Pulmonary artery endothelial cell (primary cell): Measurements from ENCODE around the gene AP5S1. TPM values are rescaled to one million over a fixed set of nuclear protein-coding genes. Genes with fewer than 3 reads are reported as not detected.
"Not testable (repeated sequence)": the region's sequence is repeated elsewhere in the genome, so short reads cannot be mapped to it uniquely, and the experiment has no call there.

Experiments used
- DNase-seq: peaks from one replicate; pipeline ENCODE4 v3.0.0-alpha.2; 2011; ENCODE audit warnings: low read depth, low spot score
- total RNA-seq: library from RNA; depleted of rRNA; stranded (reverse); fragments of >200 nt; gene quantifications from 2 replicates; pipeline ENCODE4 v1.2.3, GENCODE V29; 2014

Gene AP5S1
- total RNA-seq, 1 donor from 2014 or later = 18.6 TPM

GRCh38 chr20:3842348-3842930, 22.1 kb downstream of the AP5S1 start:
- no peak for DNase-seq

GRCh38 chr20:3843490-3843889, 23.1 kb downstream of the AP5S1 start:
- no peak for DNase-seq

DNA sequence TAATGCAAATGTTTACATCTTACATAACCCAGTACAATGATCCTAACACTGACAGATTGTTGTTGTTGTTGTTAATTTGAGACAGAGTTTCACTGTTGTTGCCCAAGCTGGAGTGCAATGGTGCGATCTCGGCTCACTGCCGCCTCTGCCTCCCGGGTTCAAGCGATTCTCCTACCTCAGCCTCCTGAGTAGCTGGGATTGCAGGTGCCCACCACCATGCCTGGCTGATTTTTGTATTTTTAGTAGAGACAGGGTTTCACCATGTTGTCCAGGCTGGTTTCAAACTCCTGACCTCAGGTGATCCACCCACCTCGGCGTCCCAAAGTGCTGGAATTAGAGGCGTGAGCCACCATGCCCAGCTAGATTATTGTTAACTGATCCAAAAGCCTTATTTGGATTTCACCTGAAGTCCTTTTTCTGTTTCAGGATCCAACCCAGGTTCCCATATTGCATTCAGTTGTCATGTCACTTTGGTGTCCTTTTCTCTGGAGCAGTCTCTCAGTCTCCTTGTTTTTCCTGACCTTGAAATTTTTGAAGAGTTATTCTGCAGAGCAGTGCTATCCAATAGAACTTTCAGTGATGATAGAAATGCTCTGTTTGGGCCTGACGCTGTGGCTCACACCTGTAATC, 23.8 kb downstream of the AP5S1 start:
- DNase-seq = not testable (repeated sequence)

DNA sequence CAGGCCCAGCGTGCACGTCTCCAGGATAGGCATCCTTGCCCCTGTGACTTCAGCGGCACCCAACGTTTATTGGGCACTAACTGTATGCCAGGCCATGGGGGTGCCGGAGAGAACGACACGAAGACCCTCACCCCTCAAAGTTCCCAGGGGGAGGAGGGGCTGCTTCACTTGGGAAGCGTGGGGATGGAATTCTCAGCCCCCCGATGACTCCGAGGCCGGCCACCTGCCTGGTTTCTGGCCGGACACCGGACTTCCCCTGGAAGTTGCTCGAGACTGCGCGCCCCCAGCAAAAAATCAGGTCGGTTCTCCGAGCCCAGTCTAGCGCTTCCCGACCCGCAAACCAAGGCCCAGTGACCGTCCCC, 26.0 kb downstream of the AP5S1 start:
- no peak for DNase-seq

- peak; percentile 33 for DNase-seq
These were observed 26.5 kb downstream of the AP5S1 start, which contains the start of gene MAVS for GRCh38 chr20:3846740-3847428. TSS of gene MAVS (plus strand) at chr20:3846834. CDS start at chr20:3854625, 7,791 bp downstream.

DNA sequence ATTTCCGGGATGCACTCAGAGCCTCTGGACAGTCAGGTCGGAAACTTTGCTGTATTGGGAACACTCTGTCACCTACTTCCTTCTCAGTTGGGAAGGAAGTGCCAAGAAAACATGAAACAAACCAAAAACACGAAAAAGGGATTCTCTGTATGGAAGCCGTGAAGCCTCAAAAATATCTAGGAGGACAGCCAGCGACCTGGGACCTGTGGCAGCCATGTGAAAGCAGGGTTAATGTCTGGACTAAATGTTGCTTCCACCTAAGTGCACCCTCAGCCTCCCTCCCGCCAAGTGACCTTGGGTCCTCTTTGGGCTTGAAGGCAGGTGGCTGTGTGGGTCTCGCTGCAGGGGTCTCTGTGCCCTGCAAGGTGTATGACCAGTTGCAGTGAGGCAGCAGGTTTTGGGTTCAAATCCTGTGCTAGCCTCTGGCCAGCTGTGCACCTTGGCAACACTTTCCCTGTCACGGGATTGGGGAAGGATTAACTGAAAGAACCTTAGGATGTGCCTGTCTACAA, 27.1 kb downstream of the AP5S1 start:
- no peak for DNase-seq

GRCh38 chr20:3848565-3848964, 28.2 kb downstream of the AP5S1 start:
- DNase-seq = no peak

GRCh38 chr20:3854462-3854871, 34.1 kb downstream of the AP5S1 start:
- no peak for DNase-seq

DNA sequence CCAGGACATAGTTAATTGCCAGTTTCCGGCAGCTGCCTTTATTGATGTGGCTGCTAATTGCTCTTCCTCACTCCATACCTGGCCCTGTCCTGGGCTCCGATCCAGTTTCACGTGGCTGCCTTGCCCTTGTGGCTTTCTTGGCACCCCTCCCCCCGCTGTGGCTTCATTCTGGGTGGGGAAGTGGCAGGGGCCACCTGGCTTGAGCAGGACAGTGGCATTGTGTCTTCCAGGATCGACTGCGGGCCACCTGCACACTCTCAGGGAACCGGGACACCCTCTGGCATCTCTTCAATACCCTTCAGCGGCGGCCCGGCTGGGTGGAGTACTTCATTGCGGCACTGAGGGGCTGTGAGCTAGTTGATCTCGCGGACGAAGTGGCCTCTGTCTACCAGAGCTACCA, 37.1 kb downstream of the AP5S1 start:
- no peak for DNase-seq

DNA sequence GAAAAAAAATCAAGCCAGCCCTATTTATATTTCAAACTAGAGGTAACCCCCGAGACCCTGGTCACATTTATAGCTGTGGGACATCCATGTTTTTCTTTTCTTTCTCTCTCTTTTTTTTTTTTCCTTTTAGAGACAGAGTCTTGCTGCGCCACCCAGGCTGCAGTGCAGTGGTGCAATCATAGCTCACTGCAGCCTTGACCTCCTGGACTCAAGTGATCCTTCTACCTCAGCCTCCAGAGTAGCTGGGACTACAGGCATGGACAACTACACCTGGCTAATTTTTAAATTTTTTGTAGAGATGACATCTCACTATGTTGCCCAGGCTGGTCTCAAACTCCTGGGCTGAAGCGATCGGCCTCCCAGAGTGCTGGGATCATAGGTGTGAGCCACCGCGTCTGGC, 38.3 kb downstream of the AP5S1 start:
- no peak for DNase-seq

DNA sequence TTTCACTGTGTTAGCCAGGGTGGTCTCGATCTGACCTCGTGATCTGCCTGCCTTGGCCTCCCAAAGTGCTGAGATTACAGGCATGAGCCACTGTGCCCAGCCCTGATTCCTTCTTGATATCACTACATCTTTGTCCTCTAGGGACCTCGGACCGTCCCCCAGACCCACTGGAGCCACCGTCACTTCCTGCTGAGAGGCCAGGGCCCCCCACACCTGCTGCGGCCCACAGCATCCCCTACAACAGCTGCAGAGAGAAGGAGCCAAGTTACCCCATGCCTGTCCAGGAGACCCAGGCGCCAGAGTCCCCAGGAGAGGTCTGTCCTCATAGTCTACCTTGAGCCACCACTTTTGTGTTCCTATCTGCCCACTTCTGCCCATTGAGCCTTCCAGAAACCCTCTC, 40.8 kb downstream of the AP5S1 start:
- no peak for DNase-seq

DNA sequence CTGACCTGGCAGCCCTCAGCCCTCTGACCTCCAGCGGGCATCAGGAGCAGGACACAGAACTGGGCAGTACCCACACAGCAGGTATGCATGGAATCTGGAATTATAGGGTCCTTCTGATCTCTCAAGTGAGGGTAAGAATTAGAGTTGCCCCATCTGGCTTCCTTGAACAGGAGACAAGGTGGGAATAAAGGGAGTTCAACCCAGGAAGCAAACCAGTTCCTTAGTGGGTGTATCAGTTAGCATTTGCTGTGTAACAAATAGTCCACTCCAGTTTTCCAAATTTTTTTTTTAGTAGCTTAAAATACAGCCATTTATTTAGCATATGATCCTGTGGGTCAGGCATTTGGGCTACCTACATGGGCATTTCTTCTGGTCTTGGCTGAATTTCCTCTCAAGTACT, 42.0 kb downstream of the AP5S1 start:
- DNase-seq = no peak

DNA sequence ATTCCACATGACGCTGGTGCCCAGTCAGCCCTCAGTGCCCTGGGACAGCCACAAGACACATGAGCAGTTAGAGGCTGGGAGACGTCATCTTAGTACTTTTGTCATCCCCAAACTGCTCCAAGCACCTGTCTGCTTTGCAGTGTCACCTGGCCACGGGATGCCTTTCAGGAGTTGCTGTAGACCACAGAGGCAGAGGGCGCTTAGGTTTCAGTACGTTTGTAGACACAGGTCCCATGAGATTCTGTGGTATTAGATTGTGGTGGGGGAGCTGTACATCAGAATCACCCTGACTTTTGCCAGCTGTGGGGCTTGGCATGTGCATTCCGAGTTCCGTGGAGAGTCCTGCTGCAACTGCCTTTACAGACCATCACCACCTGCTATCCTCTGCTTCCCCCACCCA, 43.0 kb downstream of the AP5S1 start:
- no peak for DNase-seq

DNA sequence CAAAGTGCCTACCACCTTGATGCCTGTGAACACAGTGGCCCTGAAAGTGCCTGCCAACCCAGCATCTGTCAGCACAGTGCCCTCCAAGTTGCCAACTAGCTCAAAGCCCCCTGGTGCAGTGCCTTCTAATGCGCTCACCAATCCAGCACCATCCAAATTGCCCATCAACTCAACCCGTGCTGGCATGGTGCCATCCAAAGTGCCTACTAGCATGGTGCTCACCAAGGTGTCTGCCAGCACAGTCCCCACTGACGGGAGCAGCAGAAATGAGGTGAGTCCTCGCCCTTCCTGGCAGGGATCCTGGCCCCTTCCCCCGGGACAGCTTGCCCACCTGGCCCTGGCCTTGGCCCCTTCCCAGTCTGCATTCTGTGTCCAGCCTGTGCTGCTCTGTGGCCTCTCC, 44.2 kb downstream of the AP5S1 start:
- DNase-seq = no peak

DNA sequence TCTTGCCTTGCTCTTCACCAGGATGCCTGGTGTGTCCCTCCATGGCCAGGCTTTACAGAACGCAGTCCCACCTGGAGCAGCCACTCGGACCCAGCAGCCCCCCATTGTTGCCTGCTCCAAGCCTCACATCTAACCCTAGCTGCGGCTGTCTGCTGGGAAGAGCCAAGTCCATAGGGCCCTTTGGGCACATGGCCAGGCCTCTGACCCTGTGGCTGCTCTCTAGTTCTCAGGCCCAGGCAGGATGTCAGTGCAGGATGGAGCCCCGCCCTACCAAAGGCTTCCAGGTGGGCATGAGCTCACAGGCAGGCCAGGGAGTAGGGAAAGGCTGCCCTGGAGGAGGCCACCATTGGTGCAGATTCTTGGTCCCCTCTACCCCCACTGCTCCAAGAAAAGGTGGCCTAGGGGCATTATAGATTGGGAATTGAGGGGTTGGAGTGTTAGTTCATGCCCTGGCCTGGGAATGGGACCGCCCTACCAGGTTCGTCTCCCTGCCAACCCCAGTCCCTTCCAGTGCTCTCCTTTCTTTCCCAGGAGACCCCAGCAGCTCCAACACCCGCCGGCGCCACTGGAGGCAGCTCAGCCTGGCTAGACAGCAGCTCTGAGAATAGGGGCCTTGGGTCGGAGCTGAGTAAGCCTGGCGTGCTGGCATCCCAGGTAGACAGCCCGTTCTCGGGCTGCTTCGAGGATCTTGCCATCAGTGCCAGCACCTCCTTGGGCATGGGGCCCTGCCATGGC, 45.0 kb downstream of the AP5S1 start:
- DNase-seq = no peak

DNA sequence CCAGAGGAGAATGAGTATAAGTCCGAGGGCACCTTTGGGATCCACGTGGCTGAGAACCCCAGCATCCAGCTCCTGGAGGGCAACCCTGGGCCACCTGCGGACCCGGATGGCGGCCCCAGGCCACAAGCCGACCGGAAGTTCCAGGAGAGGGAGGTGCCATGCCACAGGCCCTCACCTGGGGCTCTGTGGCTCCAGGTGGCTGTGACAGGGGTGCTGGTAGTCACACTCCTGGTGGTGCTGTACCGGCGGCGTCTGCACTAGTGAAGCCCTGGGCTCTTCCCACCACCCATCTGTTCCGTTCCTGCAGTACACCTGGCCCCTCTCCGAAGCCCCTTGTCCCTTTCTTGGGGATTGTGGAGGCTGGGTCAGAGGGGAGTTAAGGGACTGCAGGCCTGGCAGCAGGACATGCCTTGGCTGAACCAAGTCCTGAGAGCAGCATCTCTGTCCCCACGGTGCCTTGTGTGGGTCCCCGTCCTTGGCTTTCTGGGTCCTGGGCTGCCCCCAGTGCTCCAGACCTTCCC, 45.6 kb downstream of the AP5S1 start:
- DNase-seq = no peak

GRCh38 chr20:3866464-3866863, 46.1 kb downstream of the AP5S1 start:
- no peak for DNase-seq

- no peak for DNase-seq
These were observed 47.5 kb downstream of the AP5S1 start for GRCh38 chr20:3867802-3868201.

GRCh38 chr20:3869839-3870634, 49.7 kb downstream of the AP5S1 start:
- DNase-seq = no peak

- DNase-seq = no peak
These were observed 51.4 kb downstream of the AP5S1 start for GRCh38 chr20:3871550-3872265.
